OCI-LY1 (cell line): ENCODE measurements around the gene ZNF672.
"Not testable (repeated sequence)": the region's sequence is repeated elsewhere in the genome, so short reads cannot be mapped to it uniquely, and the experiment has no call there.

Experiments used
- H2AFZ ChIP-seq: fragments of 200-600 bp; sonication (generic), shearing (Covaris generic); 2 replicates; pipeline ENCODE4 v1.6.0; 2014; ENCODE audit warnings: antibody characterized with exemption, mild to moderate bottlenecking, low read length
- H3F3A ChIP-seq: fragments of 200-600 bp; sonication (generic), shearing (Covaris generic); 2 replicates; pipeline ENCODE4 v1.6.0; 2014; ENCODE audit warnings: mild to moderate bottlenecking, antibody characterized with exemption, low read length, moderate library complexity; ENCODE audit not compliant: insufficient read depth
- H3K27ac ChIP-seq: fragments of 200-600 bp; sonication (generic); 2 replicates; pipeline ENCODE4 v1.5.1; 2014; ENCODE audit warnings: low read length, mixed run types, mild to moderate bottlenecking, low read depth; ENCODE audit not compliant: poor library complexity, severe bottlenecking
- H3K27me3 ChIP-seq: fragments of 200-600 bp; sonication (generic); 2 replicates; pipeline ENCODE4 v1.6.0; 2014; ENCODE audit warnings: antibody characterized with exemption, mild to moderate bottlenecking, low read length, moderate library complexity; ENCODE audit not compliant: insufficient read depth
- H3K36me3 ChIP-seq: fragments of 200-600 bp; sonication (generic); 2 replicates; pipeline ENCODE4 v1.6.1; 2014; ENCODE audit warnings: mild to moderate bottlenecking, antibody characterized with exemption, low read length, moderate library complexity, mixed read lengths; ENCODE audit not compliant: insufficient read depth
- H3K4me1 ChIP-seq: fragments of 200-600 bp; sonication (generic); 2 replicates; pipeline ENCODE4 v1.5.1; 2014; ENCODE audit warnings: mild to moderate bottlenecking, low read length, moderate library complexity; ENCODE audit not compliant: insufficient read depth, severe bottlenecking
- H3K4me2 ChIP-seq: fragments of 200-600 bp; sonication (generic), shearing (Covaris generic); 2 replicates; pipeline ENCODE4 v1.6.1; 2014; ENCODE audit warnings: low read length
- H3K4me3 ChIP-seq: fragments of 200-600 bp; sonication (generic); 2 replicates; pipeline ENCODE4 v1.5.1; 2014; ENCODE audit warnings: low read length, low read depth, mild to moderate bottlenecking, mixed read lengths; ENCODE audit not compliant: poor library complexity, severe bottlenecking
- H3K79me2 ChIP-seq: fragments of 200-600 bp; shearing (Covaris generic); 2 replicates; pipeline ENCODE4 v1.6.1; 2016; ENCODE audit warnings: mixed run types, low read length, mixed read lengths; ENCODE audit not compliant: insufficient read depth
- H3K9ac ChIP-seq: fragments of 200-600 bp; sonication (generic), shearing (Covaris generic); 2 replicates; pipeline ENCODE4 v1.6.1; 2014; ENCODE audit warnings: mild to moderate bottlenecking, low read length, mixed read lengths
- H3K9me2 ChIP-seq: fragments of 200-600 bp; sonication (generic), shearing (Covaris generic); 2 replicates; pipeline ENCODE4 v1.6.1; 2014; ENCODE audit warnings: low read depth, mild to moderate bottlenecking, low read length, mixed read lengths
- H3K9me3 ChIP-seq: fragments of 200-600 bp; shearing (Covaris generic); 2 replicates; pipeline ENCODE4 v1.6.1; 2014; ENCODE audit warnings: low read length, mixed read lengths
- H4K20me1 ChIP-seq: fragments of 200-600 bp; sonication (generic), shearing (Covaris generic); 2 replicates; pipeline ENCODE4 v1.6.0; 2016; ENCODE audit warnings: mild to moderate bottlenecking, low read length; ENCODE audit not compliant: insufficient read depth
- CTCF ChIP-seq: fragments of 200-600 bp; sonication (generic), shearing (Covaris generic); IDR thresholded peaks from 2 replicates; pipeline ENCODE4 v1.5.1; 2017; ENCODE audit warnings: mild to moderate bottlenecking, antibody characterized with exemption, low read length, moderate library complexity, mixed read lengths
- EZH2 ChIP-seq: fragments of 200-600 bp; sonication (generic), shearing (Covaris generic); IDR thresholded peaks from 2 replicates; pipeline ENCODE4 v1.8.0; 2017; ENCODE audit warnings: borderline replicate concordance, mixed run types, mild to moderate bottlenecking, antibody characterized with exemption, low read length, moderate library complexity, mixed read lengths

ZNF672 gene

GRCh38 chr1:248837781-248838356 lies at the start of gene ZNF672:
ZNF672 (plus strand) TSS chr1:248838224; CDS start chr1:248847275, 9,051 bp downstream.
- TF ChIP-seq CTCF = no peak
- no peak for TF ChIP-seq EZH2
- H3K36me3 ChIP-seq = no peaks in the 10 kb centered on the region
- peak within 1 kb of the TSS; percentile 84 for H3K4me3 ChIP-seq
- 0 out of 2 replicates have a peak within 1 kb of the TSS, but pooled peaks have one; percentile 28 for H2AFZ ChIP-seq
- peak within 1 kb of the TSS; percentile 78 for H3K4me2 ChIP-seq
- peak within 1 kb of the TSS; percentile 73 for H3K27ac ChIP-seq
- no peaks in the 10 kb centered on the region for H3K27me3 ChIP-seq
- no peaks in the 10 kb centered on the region for H3K79me2 ChIP-seq
- H3K4me1 ChIP-seq = peaks cover 23% of the 10 kb centered on the region
- no peaks in the 10 kb centered on the region for H3F3A ChIP-seq
- no peaks in the 10 kb centered on the region for H3K9me3 ChIP-seq
- H4K20me1 ChIP-seq = no peaks in the 10 kb centered on the region
- H3K9me2 ChIP-seq = no peaks in the 10 kb centered on the region
- peak within 1 kb of the TSS; percentile 84 for H3K9ac ChIP-seq

- no peak overlapping the region for H3K27ac ChIP-seq
- H3K36me3 ChIP-seq = no peaks in the 10 kb centered on the region
- H3K4me1 ChIP-seq = no peaks in the 10 kb centered on the region
- H3F3A ChIP-seq = no peaks in the 10 kb centered on the region
- no peak overlapping the region for H3K4me2 ChIP-seq
- no peak overlapping the region for H3K9ac ChIP-seq
- no peaks in the 10 kb centered on the region for H4K20me1 ChIP-seq
- no peak overlapping the region for H3K4me3 ChIP-seq
- TF ChIP-seq EZH2 (no peak), CTCF (no peak)
- H3K9me2 ChIP-seq = no peaks in the 10 kb centered on the region
- no peaks in the 10 kb centered on the region for H3K9me3 ChIP-seq
- H3K27me3 ChIP-seq = no peaks in the 10 kb centered on the region
- no peaks in the 10 kb centered on the region for H3K79me2 ChIP-seq
- no peak overlapping the region for H2AFZ ChIP-seq
These were observed 49.7 kb upstream of the ZNF672 start for GRCh38 chr1:248788327-248788726.

- not testable (repeated sequence) for H3K9me3 ChIP-seq, H3K9me2 ChIP-seq, H4K20me1 ChIP-seq, H2AFZ ChIP-seq, H3K36me3 ChIP-seq, H3K4me1 ChIP-seq, H3K79me2 ChIP-seq, H3K4me2 ChIP-seq, H3K4me3 ChIP-seq, H3K27me3 ChIP-seq, H3K27ac ChIP-seq, H3F3A ChIP-seq, H3K9ac ChIP-seq
These were observed 48.7 kb upstream of the ZNF672 start for GRCh38 chr1:248789337-248789736.

GRCh38 chr1:248790456-248790855 lies 47.6 kb upstream of the ZNF672 start:
- Histone ChIP-seq H3K36me3 (no peaks in the 10 kb centered on the region), H2AFZ (no peak overlapping the region), H3K4me1 (no peaks in the 10 kb centered on the region), H3K9me2 (no peaks in the 10 kb centered on the region), H3K27me3 (no peaks in the 10 kb centered on the region), H3K79me2 (no peaks in the 10 kb centered on the region), H3K9me3 (no peaks in the 10 kb centered on the region), H3K4me3 (no peak overlapping the region), H3K9ac (no peak overlapping the region), H3F3A (no peaks in the 10 kb centered on the region), H3K4me2 (no peak overlapping the region), H3K27ac (no peak overlapping the region), H4K20me1 (no peaks in the 10 kb centered on the region)
- no peak for TF ChIP-seq CTCF
- TF ChIP-seq EZH2 = no peak
